ENCODE data around the gene GRID1. TPM values are rescaled to one million over a fixed set of nuclear protein-coding genes. Genes with fewer than 3 reads are reported as not detected.

GRID1 gene
- total and polyA plus RNA-seq, 9 of the 15 experiments (the other 6 are each of a cell fraction or from before 2014, with no cell fraction given) = 0.01 to 7.2 (median 1.2) TPM

DNA sequence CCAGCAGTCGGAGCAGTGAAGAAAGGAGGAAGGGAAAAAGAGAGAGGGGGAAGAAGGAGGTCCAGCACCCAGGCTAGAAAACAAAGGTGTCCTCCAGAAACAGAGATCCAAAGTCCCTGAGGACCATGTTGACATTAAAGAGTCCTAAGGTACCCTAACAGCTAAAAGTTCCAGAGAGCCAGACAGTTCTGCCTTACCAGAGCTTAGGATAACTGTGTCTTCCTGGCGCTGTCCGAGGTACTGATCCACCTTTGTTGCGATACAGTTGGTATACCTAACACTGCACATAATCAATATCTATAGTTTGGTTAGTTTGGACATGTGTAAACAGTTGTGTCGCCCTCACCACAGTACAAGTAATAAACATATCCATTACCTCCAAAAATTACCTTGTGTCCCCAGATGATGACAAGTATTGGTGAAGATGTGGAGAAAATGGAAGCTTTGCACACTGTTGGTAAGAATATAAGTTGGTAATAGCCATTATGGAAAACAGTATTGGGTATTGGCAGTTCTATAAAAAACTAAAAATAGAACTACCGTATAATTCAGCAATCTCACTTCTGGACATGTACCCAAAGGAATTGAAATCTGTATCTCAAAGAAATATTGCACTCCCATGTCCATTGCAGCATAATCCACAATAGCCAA lies 59.8 kb downstream of the GRID1 start (continued):
- TF ChIP-seq, protein P1, sequence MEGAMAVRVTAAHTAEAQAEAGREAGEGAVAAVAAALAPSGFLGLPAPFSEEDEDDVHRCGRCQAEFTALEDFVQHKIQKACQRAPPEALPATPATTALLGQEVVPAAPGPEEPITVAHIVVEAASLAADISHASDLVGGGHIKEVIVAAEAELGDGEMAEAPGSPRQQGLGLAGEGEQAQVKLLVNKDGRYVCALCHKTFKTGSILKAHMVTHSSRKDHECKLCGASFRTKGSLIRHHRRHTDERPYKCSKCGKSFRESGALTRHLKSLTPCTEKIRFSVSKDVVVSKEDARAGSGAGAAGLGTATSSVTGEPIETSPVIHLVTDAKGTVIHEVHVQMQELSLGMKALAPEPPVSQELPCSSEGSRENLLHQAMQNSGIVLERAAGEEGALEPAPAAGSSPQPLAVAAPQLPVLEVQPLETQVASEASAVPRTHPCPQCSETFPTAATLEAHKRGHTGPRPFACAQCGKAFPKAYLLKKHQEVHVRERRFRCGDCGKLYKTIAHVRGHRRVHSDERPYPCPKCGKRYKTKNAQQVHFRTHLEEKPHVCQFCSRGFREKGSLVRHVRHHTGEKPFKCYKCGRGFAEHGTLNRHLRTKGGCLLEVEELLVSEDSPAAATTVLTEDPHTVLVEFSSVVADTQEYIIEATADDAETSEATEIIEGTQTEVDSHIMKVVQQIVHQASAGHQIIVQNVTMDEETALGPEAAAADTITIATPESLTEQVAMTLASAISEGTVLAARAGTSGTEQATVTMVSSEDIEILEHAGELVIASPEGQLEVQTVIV (CRISPR knock-in tag; IDR thresholded peaks at IDR 0.05; ENCODE audit: borderline replicate concordance) = no peak
- TF ChIP-seq, protein P2, sequence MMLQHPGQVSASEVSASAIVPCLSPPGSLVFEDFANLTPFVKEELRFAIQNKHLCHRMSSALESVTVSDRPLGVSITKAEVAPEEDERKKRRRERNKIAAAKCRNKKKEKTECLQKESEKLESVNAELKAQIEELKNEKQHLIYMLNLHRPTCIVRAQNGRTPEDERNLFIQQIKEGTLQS (IDR thresholded peaks at IDR 0.05) = no peak
- TF ChIP-seq, protein P2 (CRISPR knock-in tag; conservative IDR thresholded peaks at IDR 0.05) = no peak
- TF ChIP-seq EHMT2 (IDR thresholded peaks at IDR 0.05) = peak; percentile 82
- TF ChIP-seq MIER1 (IDR thresholded peaks at IDR 0.05; ENCODE audit: low read depth) = peak; percentile 80
- no peak for TF ChIP-seq CHD4 (IDR thresholded peaks at IDR 0.05; ENCODE audit: insufficient read depth, insufficient replicate concordance, low read depth, low read length, poor library complexity, severe bottlenecking)
- TF ChIP-seq, protein P3, sequence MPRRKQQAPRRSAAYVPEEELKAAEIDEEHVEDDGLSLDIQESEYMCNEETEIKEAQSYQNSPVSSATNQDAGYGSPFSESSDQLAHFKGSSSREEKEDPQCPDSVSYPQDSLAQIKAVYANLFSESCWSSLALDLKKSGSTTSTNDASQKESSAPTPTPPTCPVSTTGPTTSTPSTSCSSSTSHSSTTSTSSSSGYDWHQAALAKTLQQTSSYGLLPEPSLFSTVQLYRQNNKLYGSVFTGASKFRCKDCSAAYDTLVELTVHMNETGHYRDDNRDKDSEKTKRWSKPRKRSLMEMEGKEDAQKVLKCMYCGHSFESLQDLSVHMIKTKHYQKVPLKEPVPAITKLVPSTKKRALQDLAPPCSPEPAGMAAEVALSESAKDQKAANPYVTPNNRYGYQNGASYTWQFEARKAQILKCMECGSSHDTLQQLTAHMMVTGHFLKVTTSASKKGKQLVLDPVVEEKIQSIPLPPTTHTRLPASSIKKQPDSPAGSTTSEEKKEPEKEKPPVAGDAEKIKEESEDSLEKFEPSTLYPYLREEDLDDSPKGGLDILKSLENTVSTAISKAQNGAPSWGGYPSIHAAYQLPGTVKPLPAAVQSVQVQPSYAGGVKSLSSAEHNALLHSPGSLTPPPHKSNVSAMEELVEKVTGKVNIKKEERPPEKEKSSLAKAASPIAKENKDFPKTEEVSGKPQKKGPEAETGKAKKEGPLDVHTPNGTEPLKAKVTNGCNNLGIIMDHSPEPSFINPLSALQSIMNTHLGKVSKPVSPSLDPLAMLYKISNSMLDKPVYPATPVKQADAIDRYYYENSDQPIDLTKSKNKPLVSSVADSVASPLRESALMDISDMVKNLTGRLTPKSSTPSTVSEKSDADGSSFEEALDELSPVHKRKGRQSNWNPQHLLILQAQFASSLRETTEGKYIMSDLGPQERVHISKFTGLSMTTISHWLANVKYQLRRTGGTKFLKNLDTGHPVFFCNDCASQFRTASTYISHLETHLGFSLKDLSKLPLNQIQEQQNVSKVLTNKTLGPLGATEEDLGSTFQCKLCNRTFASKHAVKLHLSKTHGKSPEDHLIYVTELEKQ (CRISPR knock-in tag; IDR thresholded peaks at IDR 0.05) = no peak
- no peak for TF ChIP-seq MYC (IDR thresholded peaks at IDR 0.05; ENCODE audit: low read depth, low read length)
- TF ChIP-seq MYC (CRISPR knock-in tag; IDR thresholded peaks at IDR 0.05; ENCODE audit: borderline replicate concordance, low read depth) = no peak
